Stimulated activated CD8-positive, alpha-beta memory T cell treated with anti-CD3 and anti-CD28 coated beads, Interleukin-2, amount 100 ng/mL, for 48 hours (primary cell): ENCODE measurements around the gene NUP85.
"Not testable (repeated sequence)": the region's sequence is repeated elsewhere in the genome, so short reads cannot be mapped to it uniquely, and the experiment has no call there.

Experiments
- DNase-seq, 2 donors: peaks; one replicate each; pipeline ENCODE4 v3.0.0-alpha.2; 2020; ENCODE audit warnings: low read depth in 2 of 2

The NUP85 gene

DNA sequence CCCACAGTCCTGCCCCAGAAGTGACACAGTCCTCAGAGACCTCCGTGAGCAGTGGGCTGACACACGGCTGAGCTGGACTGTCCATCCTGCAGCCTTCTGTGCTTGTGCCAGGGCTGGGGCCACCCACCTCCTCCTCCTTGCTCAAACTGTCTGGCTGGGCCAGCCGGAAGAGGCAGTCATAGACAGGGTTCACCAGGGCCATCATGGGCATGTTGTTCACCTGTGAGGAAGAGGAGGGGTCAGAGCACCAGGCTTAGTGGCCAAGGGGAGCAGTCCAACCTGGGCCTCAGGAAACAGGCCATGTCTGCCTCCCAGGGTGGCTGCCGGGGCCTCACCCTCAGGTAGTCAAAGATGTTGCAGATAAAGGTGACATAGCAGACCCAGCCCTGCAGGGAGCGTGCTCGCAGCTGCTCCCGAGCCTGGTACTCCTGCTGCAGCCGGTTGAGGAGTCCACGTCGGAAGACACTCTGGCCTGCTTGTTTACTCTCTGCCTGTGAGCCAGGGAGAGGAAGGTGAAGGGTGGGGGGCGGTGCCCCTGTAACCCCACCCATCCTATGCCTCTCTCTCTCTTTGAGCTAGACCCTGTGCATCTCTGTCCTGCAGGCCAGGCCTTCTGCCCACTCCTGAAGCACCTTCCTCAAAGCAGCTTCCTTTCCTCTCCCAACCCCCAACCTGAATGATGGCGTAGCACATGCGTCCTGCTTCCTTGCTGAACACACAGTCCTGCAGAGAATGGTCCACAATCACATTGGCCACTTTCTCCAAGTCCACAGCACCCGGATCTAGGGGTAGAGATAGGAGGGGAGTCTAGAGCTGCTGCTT is 62.1 kb downstream of the NUP85 start:
- no peak for DNase-seq

DNA sequence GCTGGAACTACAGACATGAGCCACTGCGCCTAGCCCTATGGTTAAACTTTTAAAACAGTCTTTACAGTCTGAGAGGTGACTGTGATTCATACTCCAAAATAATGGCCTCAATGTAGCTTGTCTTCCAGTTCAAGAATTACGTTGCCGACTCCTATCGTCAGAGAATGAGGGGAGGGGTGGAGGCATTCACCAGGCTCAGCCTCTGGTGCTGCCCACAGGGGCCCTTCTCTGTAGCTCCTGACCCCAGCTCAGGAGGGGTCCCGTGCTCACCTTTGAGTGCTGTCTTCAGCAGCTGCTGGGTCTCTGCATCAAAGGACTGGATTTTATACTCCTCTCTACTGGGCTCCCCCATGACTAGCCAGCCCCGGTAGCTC is 64.4 kb downstream of the NUP85 start:
- no peak for DNase-seq

DNA sequence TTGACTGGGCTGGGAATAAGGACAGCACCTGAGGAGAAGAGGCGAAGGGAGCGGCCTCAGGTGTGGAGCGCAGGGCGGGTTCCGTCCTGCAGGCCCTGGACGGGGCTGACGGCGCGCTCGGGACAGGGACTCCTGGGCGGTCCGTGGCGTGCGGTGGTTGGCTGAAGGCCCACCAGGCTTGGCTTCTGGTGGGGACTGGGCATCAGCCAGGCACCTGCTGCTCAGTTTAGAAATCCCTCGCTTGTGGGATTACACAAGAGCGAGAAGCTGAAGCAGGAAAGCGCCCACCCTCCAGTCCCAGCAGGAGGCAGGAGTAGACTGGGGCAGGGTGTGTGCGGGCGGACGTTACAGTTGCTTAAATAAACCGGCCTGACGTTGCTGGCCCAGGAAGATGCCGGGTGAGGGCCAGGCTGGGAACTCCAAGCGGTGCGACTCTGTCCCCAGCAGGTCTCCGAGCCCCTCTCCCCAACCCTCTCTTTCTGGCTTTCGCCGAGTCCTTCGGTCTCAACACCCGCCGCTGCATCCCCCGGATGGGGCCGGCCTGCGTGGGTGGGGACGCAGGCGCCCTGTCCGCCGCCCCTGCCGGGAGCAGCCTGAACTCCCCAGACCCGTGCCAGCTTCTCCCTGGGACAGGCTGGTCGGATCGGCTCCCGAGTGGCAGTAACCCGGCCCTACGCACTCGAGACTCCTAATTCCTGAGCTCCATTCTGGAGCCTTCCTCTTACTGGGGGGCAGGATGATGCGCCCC is 64.9 kb downstream of the NUP85 start:
- DNase-seq, result peak; percentile 60

DNA sequence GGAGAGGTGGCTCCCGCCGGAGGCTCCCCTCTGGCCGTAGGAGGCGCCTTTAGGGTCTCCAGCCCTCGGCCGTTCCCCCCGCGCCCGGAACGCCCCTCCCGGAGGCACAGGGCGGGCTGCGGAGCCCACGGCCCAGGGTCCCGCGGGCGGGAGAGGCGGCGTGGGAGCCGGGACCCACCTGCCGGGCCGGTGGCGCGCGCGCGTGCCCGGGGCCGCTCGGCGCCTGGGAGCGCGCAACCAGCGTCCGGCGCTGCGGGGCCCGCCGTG is 65.4 kb downstream of the NUP85 start, which contains the start of gene MIF4GD:
Gene MIF4GD (minus strand): TSS at position 266 of the 267 bp plus-strand sequence. CDS start 1,036 bp downstream, outside the sequence.
- DNase-seq, result no peak

DNA sequence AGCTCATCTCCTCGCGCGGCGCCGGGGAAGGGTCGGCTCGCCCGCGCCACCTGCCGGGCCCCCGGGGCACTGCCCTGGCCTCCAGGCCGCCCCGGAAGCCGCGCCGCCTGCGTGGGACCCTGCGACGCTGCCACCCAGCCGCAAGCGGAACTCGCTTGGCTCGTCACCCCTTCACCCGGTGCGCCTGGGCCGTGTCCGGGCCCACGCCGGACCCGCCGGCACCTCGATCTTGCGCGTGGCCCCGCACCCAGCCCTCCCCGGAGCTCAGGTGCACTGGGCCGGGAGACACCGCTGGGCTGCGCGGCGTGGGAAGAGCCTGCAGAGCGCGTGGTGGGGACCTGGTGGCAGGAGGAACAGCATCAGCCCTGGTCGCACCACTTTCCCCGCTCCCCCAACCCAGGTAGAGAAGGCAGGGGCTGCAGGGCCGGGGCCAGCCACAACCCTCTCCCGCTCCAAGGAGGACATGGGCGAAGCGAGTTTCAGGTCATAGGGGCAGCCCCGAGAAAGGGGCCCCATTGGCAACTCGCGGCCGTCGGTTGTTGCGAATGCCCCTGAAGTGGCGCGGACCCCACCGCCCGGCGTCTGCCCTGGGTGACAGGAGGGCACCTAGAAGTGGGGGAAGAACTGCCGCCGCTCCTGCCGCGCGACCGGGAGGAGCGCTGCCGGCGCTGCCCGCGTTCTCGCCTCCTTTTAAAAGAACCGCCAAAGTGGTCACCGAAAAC is 65.9 kb downstream of the NUP85 start:
- DNase-seq, result peak; percentile 82 to 90

DNA sequence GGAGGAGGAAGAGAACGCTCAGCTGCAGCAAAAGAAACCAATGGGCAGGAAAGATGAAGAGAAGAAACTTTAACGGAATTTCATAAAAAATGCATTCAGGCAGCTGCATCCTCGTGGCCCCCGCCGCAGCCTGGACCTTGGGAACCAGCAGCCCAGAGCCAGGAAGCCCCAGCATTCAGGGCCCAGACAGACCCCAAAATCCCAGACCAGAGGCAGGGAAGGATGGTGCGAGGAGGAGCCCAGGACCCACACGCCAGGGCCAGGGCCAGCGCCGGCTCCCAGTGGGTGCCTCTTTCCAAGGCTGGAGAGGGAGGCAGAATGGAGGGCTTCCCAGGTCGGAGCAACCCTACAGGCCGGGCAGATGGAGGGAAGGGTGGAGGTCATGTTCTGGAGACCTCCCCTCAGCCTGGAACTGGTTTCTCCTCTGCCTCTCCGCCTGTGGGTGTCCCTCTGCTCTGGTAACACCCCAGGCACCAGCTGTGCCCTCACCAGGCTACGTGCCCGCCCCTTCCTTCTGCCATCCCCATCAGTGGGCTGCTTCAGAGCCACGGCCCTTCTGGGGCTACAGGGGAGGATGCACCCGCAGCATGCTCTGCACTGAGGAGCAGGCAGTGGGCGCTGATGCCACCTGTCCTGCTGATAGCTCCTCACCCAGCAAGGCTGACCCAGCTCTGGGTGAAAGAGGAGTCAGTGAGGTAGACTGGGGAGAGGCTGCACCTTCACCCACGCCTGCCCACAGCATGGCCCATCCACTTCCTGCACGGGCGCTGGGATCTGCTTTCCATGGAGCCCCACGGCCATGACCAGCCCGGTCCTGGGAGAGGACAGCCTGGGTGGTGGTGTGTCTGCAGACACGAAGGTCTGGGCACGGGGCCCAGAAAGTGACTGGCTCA is 66.7 kb downstream of the NUP85 start:
- DNase-seq, result no peak

DNA sequence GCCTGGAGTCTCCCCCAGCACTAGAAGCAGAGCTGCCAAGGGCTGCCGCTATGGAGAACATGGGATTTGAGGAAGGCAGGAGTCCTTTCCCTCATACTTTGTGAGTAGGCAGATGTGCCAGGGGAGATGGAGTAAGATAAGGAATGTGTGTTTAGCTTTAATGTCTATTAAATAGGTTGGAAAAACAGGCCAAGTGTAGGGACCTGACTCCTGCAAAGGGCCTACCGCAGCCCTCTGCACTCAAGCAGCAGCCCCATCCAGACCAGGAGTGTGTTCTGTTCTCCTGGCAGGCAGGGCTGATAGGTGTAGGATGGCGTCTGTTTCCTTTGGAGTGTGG is 67.3 kb downstream of the NUP85 start:
- DNase-seq, result no peak

DNA sequence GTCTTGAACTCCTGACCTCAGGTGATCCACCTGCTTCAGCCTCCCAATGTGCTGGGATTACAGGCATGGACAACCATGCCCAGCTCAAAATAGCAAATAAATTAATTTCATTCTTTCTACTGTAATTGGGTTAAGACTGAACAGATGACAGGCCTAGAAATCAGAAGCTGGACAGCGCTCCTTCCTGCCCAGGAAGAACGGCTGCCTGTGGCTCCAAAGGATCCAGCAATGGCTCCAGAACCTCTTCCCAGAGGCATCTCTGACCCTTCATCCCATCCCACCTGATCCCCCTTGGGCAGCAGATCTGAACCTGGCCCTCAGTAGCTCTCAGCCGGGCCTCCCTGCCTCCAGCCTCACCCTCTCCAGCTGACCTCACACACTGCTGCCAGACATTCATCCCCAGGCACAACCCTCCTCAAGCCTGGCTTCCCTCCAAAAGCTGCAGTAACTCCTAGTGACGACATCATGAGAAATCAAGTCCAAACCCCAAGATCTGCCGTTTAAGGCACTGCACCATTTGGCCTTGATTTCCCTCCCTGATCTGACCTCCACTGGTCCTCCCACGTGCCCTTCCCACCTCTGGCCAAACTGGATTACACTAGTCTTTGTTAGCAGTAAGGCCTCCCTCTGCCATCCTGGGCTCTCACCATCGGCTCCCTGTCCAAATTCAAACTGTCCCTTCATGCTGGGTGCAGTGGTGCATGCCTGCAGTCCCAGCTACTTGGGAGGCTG is 68.7 kb downstream of the NUP85 start:
- DNase-seq, result no peak

DNA sequence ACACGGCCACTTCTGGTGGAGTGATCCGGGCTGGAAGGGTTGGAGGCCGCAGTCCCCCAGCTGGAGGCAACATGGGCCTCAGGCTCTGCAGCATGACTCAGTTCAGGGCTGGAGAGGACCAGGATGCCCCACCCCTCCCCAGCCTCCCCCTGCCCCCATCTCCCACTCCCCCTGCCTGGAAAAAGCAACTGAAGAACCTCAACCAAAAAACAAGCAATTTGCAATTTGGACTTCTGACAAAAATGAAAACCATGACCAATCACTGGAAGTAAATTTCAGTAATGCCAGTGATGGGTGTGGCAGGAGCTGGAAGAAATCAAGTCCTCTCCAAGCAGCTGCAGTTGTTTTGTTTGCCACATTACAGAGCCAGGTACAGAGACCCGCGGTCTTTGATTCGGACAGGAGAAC is 72.2 kb downstream of the NUP85 start:
- no peak for DNase-seq

DNA sequence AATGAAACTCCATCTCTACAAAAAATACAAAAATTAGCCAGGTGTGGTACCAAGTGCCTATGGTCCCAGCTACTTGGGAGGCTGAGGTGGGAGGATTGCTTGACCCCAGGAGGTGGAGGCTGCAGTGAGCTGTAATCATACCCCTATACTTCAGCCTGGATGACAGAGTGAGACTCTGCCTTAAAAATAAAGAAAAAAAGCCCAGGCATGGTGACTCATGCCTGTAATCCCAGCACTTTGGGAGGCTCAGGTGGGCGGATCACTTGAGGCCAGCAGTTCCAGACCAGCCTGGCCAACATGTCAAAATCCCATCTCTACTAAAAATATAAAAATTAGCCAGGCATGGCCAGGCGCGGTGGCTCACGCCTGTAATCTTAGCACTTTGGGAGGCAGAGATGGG is 74.7 kb downstream of the NUP85 start:
- not testable (repeated sequence) for DNase-seq

DNA sequence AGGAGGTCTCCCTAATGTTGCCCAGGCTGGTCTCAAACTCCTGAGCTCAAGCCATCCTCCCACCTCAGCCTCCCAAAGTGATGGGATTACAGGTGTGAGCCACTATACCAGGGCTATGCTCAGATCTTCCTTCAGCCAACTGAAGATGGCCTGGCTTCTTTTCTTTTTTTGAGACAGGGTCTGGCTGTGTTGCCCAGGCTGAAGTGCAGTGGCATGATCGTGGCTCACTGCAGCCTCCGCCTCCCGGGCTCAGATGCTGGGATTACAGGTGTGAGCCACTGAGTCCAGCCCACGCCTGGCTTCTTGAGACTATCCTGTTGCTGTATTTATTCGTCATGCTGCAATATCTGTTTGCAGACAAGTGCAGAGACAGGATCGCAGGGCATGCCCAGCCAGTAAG is 79.6 kb downstream of the NUP85 start:
- DNase-seq, result no peak
